ENCODE results near the gene SURF4.

- TF ChIP-seq CTCF (IDR thresholded peaks at IDR 0.05): no peak
- no peak for TF ChIP-seq USF2 (CRISPR knock-in tag; IDR thresholded peaks at IDR 0.05)
- no peak for TF ChIP-seq ETV6 (CRISPR knock-in tag; IDR thresholded peaks at IDR 0.05)
- TF ChIP-seq SP1 (CRISPR knock-in tag; conservative IDR thresholded peaks at IDR 0.05): no peak
- TF ChIP-seq NFYB (CRISPR knock-in tag; conservative IDR thresholded peaks at IDR 0.05; ENCODE audit: low read depth): no peak
- no peak for TF ChIP-seq CREB1 (CRISPR knock-in tag; IDR thresholded peaks at IDR 0.05)
- TF ChIP-seq PRDM15 (CRISPR knock-in tag; IDR thresholded peaks at IDR 0.05): no peak
- TF ChIP-seq TP53 (CRISPR knock-in tag; IDR thresholded peaks at IDR 0.05): no peak
- no peak for TF ChIP-seq ZSCAN18 (CRISPR knock-in tag; IDR thresholded peaks at IDR 0.05)
- TF ChIP-seq ELF4 (CRISPR knock-in tag; IDR thresholded peaks at IDR 0.05; ENCODE audit: low read depth): no peak
These were observed 1.9 kb upstream of the SURF4 start for GRCh38 chr9:133377721-133378216.
